Measurements from ENCODE around the gene CDC42BPB. TPM values are rescaled to one million over a fixed set of nuclear protein-coding genes. Genes with fewer than 3 reads are reported as not detected.

CDC42BPB gene
- total RNA-seq, 1 experiment from 2014 or later: 96.9 TPM

DNA sequence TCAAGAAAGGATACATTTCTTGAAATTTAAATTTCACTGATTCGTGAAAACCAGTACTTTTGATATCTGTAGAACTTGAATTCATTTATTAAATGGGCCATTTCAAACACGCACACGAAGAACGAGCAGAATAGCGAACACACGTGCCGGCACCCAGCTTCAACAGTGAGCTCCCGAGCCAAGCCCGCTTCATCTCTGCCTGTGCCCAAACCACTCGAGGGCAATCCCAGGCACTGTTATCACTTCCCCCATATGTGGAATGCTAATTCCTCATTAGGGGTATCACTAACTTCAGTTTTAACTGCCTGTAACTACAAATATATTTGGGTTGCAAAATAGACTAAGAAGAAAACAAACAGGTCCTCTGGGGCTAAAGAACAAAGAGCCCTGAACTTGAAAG is 86.9 kb downstream of the CDC42BPB start:
- Mint-ChIP-seq H3K4me3 (no peak overlapping the region), H3K27ac (no peak overlapping the region), H3K4me1 (no peaks in the 10 kb centered on the region), H3K36me3 (peaks cover 74% of the 10 kb centered on the region), H3K27me3 (ENCODE audit: low read depth) (no peaks in the 10 kb centered on the region), H3K9me3 (no peaks in the 10 kb centered on the region)
- DNase-seq (ENCODE audit: low spot score) (no peak), ATAC-seq (no peak)
- ChIA-PET CTCF (interaction anchor here (0.5 to 0.9 kb wide), 2 partner anchors 276 to 296 kb away, joined by 3 to 4 read pairs; no protein-coding TSS in a partner anchor), POLR2A (no interaction called here)
- TF ChIP-seq EMX1 (CRISPR knock-in tag; IDR thresholded peaks at IDR 0.05) (no peak), JAZF1 (CRISPR knock-in tag; IDR thresholded peaks at IDR 0.05) (no peak), FOXP1 (CRISPR knock-in tag; IDR thresholded peaks at IDR 0.05; ENCODE audit: borderline replicate concordance) (no peak), NR1H2 (CRISPR knock-in tag; IDR thresholded peaks at IDR 0.05) (no peak), ZNF263 (CRISPR knock-in tag; IDR thresholded peaks at IDR 0.05; ENCODE audit: low read depth) (no peak), NR2C2 (CRISPR knock-in tag; IDR thresholded peaks at IDR 0.05) (no peak)
- TF ChIP-seq, protein P1, sequence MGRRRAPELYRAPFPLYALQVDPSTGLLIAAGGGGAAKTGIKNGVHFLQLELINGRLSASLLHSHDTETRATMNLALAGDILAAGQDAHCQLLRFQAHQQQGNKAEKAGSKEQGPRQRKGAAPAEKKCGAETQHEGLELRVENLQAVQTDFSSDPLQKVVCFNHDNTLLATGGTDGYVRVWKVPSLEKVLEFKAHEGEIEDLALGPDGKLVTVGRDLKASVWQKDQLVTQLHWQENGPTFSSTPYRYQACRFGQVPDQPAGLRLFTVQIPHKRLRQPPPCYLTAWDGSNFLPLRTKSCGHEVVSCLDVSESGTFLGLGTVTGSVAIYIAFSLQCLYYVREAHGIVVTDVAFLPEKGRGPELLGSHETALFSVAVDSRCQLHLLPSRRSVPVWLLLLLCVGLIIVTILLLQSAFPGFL (CRISPR knock-in tag; IDR thresholded peaks at IDR 0.05; ENCODE audit: borderline replicate concordance): no peak

DNA sequence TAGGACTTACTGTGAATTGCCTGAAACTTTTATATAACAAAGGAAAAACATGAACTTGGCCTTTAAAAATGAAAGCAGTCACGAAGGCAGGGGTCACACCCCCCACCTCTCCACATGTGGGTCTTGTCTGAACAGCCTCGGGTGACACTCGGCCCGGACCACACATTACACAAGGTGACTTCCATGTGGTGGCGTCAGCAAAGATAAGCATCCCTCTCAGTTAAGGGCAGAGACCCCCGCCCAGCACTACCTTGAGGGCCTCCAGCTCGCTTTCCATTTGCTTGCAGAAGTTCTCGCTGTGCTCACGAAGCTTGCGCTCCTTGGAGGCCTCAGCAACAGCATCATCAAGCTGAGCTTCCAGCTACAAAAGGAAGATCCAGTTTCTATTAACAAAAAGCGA is 87.4 kb downstream of the CDC42BPB start:
- H3K4me1 Mint-ChIP-seq: no peaks in the 10 kb centered on the region
- ATAC-seq (no peak), DNase-seq (ENCODE audit: low spot score) (no peak)
- ChIA-PET CTCF (interaction anchor here (0.5 to 0.9 kb wide), 2 partner anchors 275 to 295 kb away, joined by 3 to 4 read pairs; no protein-coding TSS in a partner anchor), POLR2A (no interaction called here)
- no peak for TF ChIP-seq ZNF121 (CRISPR knock-in tag; IDR thresholded peaks at IDR 0.05)
- TF ChIP-seq, protein P2, sequence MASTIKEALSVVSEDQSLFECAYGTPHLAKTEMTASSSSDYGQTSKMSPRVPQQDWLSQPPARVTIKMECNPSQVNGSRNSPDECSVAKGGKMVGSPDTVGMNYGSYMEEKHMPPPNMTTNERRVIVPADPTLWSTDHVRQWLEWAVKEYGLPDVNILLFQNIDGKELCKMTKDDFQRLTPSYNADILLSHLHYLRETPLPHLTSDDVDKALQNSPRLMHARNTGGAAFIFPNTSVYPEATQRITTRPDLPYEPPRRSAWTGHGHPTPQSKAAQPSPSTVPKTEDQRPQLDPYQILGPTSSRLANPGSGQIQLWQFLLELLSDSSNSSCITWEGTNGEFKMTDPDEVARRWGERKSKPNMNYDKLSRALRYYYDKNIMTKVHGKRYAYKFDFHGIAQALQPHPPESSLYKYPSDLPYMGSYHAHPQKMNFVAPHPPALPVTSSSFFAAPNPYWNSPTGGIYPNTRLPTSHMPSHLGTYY (CRISPR knock-in tag; IDR thresholded peaks at IDR 0.05): no peak
- TF ChIP-seq, protein P3, sequence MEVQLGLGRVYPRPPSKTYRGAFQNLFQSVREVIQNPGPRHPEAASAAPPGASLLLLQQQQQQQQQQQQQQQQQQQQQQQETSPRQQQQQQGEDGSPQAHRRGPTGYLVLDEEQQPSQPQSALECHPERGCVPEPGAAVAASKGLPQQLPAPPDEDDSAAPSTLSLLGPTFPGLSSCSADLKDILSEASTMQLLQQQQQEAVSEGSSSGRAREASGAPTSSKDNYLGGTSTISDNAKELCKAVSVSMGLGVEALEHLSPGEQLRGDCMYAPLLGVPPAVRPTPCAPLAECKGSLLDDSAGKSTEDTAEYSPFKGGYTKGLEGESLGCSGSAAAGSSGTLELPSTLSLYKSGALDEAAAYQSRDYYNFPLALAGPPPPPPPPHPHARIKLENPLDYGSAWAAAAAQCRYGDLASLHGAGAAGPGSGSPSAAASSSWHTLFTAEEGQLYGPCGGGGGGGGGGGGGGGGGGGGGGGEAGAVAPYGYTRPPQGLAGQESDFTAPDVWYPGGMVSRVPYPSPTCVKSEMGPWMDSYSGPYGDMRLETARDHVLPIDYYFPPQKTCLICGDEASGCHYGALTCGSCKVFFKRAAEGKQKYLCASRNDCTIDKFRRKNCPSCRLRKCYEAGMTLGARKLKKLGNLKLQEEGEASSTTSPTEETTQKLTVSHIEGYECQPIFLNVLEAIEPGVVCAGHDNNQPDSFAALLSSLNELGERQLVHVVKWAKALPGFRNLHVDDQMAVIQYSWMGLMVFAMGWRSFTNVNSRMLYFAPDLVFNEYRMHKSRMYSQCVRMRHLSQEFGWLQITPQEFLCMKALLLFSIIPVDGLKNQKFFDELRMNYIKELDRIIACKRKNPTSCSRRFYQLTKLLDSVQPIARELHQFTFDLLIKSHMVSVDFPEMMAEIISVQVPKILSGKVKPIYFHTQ (CRISPR knock-in tag; IDR thresholded peaks at IDR 0.05): no peak
- TF ChIP-seq NFATC4 (CRISPR knock-in tag; IDR thresholded peaks at IDR 0.05): no peak
- no peak overlapping the region for H3K27ac Mint-ChIP-seq
- H3K36me3 Mint-ChIP-seq: peaks cover 74% of the 10 kb centered on the region
- no peak overlapping the region for H3K4me3 Mint-ChIP-seq
- H3K9me3 Mint-ChIP-seq: no peaks in the 10 kb centered on the region
- H3K27me3 Mint-ChIP-seq (ENCODE audit: low read depth): no peaks in the 10 kb centered on the region

DNA sequence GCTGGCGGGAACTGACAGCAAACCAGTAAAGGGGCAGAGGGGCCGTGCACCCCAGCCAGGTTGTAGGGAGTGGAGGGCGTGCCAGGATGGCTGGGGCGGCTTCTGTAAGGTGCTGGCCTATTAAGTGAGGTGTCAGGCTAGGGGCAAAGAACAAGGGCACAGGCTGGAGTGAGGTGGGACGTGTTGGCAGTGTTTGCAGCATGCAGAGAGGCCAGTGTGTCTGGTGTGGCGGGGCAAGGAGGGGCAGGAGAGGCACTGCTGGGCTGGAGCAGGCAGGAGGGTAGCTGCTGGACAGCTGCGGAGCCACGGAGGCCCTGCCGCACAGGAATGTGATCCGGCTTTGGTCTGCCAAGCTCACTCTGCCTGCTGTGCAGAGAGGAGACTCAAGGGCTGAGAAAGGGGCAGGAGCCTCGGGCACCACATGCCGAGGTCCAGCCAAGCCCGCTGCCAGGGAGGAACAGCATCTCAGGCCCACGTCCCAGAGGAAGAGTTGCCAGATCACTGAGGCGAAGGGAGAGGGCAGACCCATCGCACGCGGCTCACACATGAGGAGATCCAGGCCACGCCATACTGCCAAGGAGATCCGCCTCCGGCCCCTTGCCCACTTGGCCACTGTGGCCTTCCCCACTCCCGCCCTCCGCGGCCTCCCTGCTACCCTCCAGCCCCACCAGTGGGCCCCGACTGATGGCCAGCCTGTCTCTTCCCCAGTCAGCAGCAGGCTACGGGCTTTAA is 88.1 kb downstream of the CDC42BPB start:
- H3K9me3 Mint-ChIP-seq: no peaks in the 10 kb centered on the region
- no peak overlapping the region for H3K27ac Mint-ChIP-seq
- DNase-seq (ENCODE audit: low spot score): no peak
- CTCF ChIA-PET: interaction anchor here (0.9 kb wide), 1 partner anchor 274 kb away, joined by 3 read pairs; no protein-coding TSS in a partner anchor
- H3K4me1 Mint-ChIP-seq: no peaks in the 10 kb centered on the region
- no peaks in the 10 kb centered on the region for H3K27me3 Mint-ChIP-seq (ENCODE audit: low read depth)
- no peak overlapping the region for H3K4me3 Mint-ChIP-seq
- POLR2A ChIA-PET: no interaction called here
- H3K36me3 Mint-ChIP-seq: peaks cover 71% of the 10 kb centered on the region
- no peak for ATAC-seq
- TF ChIP-seq ELF4 (CRISPR knock-in tag; IDR thresholded peaks at IDR 0.05; ENCODE audit: low read depth) (no peak), ESRRA (CRISPR knock-in tag; IDR thresholded peaks at IDR 0.05; ENCODE audit: borderline replicate concordance) (no peak), IRF2 (CRISPR knock-in tag; IDR thresholded peaks at IDR 0.05; ENCODE audit: borderline replicate concordance, low read depth) (no peak), GRHL2 (CRISPR knock-in tag; IDR thresholded peaks at IDR 0.05; ENCODE audit: insufficient replicate concordance, severe bottlenecking) (no peak), TEAD1 (CRISPR knock-in tag; IDR thresholded peaks at IDR 0.05) (no peak), NFATC4 (CRISPR knock-in tag; IDR thresholded peaks at IDR 0.05) (no peak), KAT7 (CRISPR knock-in tag; IDR thresholded peaks at IDR 0.05; ENCODE audit: borderline replicate concordance) (no peak)
- TF ChIP-seq, protein P4, sequence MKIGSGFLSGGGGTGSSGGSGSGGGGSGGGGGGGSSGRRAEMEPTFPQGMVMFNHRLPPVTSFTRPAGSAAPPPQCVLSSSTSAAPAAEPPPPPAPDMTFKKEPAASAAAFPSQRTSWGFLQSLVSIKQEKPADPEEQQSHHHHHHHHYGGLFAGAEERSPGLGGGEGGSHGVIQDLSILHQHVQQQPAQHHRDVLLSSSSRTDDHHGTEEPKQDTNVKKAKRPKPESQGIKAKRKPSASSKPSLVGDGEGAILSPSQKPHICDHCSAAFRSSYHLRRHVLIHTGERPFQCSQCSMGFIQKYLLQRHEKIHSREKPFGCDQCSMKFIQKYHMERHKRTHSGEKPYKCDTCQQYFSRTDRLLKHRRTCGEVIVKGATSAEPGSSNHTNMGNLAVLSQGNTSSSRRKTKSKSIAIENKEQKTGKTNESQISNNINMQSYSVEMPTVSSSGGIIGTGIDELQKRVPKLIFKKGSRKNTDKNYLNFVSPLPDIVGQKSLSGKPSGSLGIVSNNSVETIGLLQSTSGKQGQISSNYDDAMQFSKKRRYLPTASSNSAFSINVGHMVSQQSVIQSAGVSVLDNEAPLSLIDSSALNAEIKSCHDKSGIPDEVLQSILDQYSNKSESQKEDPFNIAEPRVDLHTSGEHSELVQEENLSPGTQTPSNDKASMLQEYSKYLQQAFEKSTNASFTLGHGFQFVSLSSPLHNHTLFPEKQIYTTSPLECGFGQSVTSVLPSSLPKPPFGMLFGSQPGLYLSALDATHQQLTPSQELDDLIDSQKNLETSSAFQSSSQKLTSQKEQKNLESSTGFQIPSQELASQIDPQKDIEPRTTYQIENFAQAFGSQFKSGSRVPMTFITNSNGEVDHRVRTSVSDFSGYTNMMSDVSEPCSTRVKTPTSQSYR (CRISPR knock-in tag; IDR thresholded peaks at IDR 0.05): no peak
- TF ChIP-seq, protein P5, sequence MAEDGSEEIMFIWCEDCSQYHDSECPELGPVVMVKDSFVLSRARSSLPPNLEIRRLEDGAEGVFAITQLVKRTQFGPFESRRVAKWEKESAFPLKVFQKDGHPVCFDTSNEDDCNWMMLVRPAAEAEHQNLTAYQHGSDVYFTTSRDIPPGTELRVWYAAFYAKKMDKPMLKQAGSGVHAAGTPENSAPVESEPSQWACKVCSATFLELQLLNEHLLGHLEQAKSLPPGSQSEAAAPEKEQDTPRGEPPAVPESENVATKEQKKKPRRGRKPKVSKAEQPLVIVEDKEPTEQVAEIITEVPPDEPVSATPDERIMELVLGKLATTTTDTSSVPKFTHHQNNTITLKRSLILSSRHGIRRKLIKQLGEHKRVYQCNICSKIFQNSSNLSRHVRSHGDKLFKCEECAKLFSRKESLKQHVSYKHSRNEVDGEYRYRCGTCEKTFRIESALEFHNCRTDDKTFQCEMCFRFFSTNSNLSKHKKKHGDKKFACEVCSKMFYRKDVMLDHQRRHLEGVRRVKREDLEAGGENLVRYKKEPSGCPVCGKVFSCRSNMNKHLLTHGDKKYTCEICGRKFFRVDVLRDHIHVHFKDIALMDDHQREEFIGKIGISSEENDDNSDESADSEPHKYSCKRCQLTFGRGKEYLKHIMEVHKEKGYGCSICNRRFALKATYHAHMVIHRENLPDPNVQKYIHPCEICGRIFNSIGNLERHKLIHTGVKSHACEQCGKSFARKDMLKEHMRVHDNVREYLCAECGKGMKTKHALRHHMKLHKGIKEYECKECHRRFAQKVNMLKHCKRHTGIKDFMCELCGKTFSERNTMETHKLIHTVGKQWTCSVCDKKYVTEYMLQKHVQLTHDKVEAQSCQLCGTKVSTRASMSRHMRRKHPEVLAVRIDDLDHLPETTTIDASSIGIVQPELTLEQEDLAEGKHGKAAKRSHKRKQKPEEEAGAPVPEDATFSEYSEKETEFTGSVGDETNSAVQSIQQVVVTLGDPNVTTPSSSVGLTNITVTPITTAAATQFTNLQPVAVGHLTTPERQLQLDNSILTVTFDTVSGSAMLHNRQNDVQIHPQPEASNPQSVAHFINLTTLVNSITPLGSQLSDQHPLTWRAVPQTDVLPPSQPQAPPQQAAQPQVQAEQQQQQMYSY (CRISPR knock-in tag; IDR thresholded peaks at IDR 0.05): no peak

All from WTC11 (cell line).